ENCODE data around the gene ZNF785. TPM values are rescaled to one million over a fixed set of nuclear protein-coding genes. Genes with fewer than 3 reads are reported as not detected.

Gene ZNF785
- polyA plus RNA-seq, 1 experiment, result 6.6 TPM

GRCh38 chr16:30571445-30572322, 13.8 kb downstream of the ZNF785 start, which contains the start of gene ZNF688:
Gene ZNF688 (minus strand): TSS chr16:30571714. CDS start chr16:30571629, 85 bp downstream.
- ChIA-PET POLR2A (interaction anchor here (0.5 kb wide), 1 partner anchor 25 kb away, joined by 3 read pairs; no protein-coding TSS in a partner anchor), CTCF (interaction anchor here (0.7 to 1.5 kb wide), 9 partner anchors 10 to 142 kb away, joined by 3 to 7 read pairs (median 4); partner anchors contain the start of genes DCTPP1 and ZNF764)
- TF ChIP-seq, protein P1, sequence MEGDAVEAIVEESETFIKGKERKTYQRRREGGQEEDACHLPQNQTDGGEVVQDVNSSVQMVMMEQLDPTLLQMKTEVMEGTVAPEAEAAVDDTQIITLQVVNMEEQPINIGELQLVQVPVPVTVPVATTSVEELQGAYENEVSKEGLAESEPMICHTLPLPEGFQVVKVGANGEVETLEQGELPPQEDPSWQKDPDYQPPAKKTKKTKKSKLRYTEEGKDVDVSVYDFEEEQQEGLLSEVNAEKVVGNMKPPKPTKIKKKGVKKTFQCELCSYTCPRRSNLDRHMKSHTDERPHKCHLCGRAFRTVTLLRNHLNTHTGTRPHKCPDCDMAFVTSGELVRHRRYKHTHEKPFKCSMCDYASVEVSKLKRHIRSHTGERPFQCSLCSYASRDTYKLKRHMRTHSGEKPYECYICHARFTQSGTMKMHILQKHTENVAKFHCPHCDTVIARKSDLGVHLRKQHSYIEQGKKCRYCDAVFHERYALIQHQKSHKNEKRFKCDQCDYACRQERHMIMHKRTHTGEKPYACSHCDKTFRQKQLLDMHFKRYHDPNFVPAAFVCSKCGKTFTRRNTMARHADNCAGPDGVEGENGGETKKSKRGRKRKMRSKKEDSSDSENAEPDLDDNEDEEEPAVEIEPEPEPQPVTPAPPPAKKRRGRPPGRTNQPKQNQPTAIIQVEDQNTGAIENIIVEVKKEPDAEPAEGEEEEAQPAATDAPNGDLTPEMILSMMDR (IDR thresholded peaks at IDR 0.05; ENCODE audit: insufficient read depth, low read depth, low read length), result no peak

DNA sequence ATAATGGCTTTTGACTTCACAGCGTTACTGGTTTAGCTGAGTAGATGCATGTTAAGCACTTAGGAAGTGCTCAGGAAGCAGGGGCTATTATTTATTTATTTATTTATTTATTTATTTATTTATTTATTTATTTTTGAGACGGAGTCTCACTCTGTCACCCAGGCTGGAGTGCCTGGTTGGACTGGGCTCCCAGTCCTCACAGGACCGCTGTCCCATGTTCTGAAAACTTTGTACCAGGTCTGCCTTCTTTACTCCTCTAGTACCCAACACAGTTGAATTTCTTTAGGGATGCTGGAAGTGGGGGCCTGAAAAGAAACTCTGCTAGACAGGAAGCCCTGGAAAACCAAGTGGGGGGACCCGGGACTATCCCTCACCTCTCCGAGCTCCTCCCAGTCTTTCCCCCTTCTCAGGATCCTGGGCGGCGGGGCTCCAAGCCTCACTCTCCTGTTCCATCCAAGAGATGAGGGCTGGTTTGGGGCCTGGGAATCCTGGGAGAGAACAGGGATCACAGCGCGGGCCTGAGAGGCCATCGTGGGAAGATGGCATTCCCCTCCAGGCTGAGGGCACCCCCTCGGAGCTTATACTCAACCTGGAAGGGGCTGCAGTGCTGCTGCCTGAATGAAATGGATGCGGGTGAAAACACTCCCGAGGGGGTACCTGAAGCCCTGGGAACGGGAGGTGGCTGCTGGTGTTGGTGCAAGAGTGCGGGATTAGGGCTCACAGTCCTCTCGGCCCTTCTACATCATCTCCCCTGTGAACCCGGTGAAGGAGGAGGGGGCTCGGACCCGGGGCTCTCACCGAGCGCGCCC, 14.7 kb downstream of the ZNF785 start:
- Histone ChIP-seq H3K36me3 (ENCODE audit: control insufficient read depth, insufficient read depth, low read length) (no peaks in the 10 kb centered on the region; the same call in 1 of the 2 replicates), H3K27me3 (ENCODE audit: control insufficient read depth, insufficient read depth, low read length) (no peaks in the 10 kb centered on the region), H3K4me3 (ENCODE audit: low read depth, low read length) (peak overlapping the region; percentile 51)
- DNase-seq (ENCODE audit: low read depth), result no peak
- ChIA-PET POLR2A (interaction anchor here (0.5 kb wide), 1 partner anchor 24 kb away, joined by 3 read pairs; no protein-coding TSS in a partner anchor), CTCF (interaction anchor here (1.2 kb wide), 2 partner anchors 14 to 58 kb away, joined by 3 to 4 read pairs; no protein-coding TSS in a partner anchor)
- TF ChIP-seq, protein P1 (IDR thresholded peaks at IDR 0.05; ENCODE audit: insufficient read depth, low read depth, low read length), result no peak

More at GRCh38 chr16:30571445-30572322, 13.8 kb downstream of the ZNF785 start, which contains the start of gene ZNF688:
- H3K36me3 ChIP-seq (ENCODE audit: control insufficient read depth, insufficient read depth, low read length), result no peaks in the 10 kb centered on the region
- peak; percentile 96 for DNase-seq (ENCODE audit: low read depth)
- H3K27me3 ChIP-seq (ENCODE audit: control insufficient read depth, insufficient read depth, low read length), result no peaks in the 10 kb centered on the region
- H3K4me3 ChIP-seq (ENCODE audit: low read depth, low read length), result peak within 1 kb of the TSS; percentile 51

DNA sequence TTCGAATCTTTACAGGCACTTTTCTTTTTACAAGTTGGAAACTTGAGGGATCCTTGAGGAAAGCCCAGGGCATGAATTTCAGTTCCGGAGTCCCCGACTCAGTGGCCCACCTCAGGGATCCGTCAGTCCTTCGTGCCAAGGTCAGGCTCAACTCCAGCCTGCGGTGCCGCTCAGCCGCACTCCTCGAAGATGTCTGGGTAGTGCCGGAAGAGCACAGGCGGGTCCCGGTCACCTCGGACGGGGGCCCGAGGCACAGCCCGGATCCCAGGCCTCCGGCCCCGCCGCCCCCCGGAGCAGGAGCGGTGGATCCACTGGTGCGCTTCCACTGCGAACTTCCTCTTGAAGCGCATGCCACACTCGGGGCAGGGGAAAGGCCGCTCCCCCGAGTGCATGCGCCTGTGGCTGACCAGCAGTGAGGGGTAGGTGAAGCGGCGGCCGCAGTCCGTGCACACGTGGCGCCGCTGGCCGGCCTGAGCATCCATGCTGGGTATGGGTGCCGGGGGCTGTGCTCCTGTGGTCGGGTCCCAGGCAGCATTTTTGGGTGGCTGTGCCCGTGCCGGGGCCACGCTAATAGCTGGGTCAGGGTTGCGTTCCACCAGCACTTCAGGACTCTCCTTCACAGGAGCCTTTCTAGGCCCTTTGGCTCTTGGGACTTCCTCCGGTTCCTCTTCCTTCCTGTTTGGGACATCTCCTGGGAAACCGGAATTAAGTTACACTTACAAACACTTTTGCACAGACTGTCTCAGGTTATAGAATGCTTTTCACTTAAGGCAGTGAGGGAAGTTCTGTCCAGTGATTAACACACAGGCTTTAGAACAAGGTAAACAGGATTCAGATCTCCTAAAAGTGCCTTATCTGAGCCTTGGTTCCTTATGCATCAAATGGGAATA, 15.5 kb downstream of the ZNF785 start:
- POLR2A ChIA-PET, result no interaction called here
- TF ChIP-seq, protein P1 (IDR thresholded peaks at IDR 0.05; ENCODE audit: insufficient read depth, low read depth, low read length), result no peak
- CTCF ChIA-PET, result interaction anchor here (1.2 kb wide), 2 partner anchors 15 to 59 kb away, joined by 3 to 4 read pairs; no protein-coding TSS in a partner anchor
- no peak overlapping the region for H3K4me3 ChIP-seq (ENCODE audit: low read depth, low read length)
- H3K36me3 ChIP-seq (ENCODE audit: control insufficient read depth, insufficient read depth, low read length), result no peaks in the 10 kb centered on the region; the same call in 1 of the 2 replicates
- DNase-seq (ENCODE audit: low read depth), result no peak
- 0 out of 2 replicates have a peak, but pooled peaks cover 2% of the 10 kb centered on the region for H3K27me3 ChIP-seq (ENCODE audit: control insufficient read depth, insufficient read depth, low read length)

DNA sequence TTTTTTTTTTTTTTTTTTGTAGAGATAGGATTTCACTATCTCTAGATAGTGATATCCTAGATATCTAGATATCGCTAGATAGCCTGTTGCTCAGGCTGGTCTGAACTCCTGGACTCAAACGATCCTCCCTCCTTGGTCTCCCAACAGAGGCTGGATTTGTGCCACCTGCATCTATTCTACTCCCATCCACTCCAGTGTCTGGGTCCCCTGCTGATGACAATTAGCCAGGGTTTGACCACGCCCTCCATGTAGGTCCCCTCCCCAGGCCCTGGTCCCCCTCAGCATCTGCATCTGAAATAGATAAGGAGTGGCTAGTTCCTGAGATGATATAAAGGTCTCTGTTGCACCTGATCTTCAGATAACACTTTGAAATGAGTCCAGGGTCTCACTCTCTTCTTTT, 16.2 kb downstream of the ZNF785 start:
- TF ChIP-seq, protein P1 (IDR thresholded peaks at IDR 0.05; ENCODE audit: insufficient read depth, low read depth, low read length), result no peak
- ChIA-PET CTCF (interaction anchor here (1.3 kb wide), 1 partner anchor 120 kb away, joined by 5 read pairs; no protein-coding TSS in a partner anchor), POLR2A (no interaction called here)
- DNase-seq (ENCODE audit: low read depth), result no peak
- Histone ChIP-seq H3K4me3 (ENCODE audit: low read depth, low read length) (no peak overlapping the region), H3K36me3 (ENCODE audit: control insufficient read depth, insufficient read depth, low read length) (no peaks in the 10 kb centered on the region; the same call in 1 of the 2 replicates), H3K27me3 (ENCODE audit: control insufficient read depth, insufficient read depth, low read length) (0 out of 2 replicates have a peak, but pooled peaks cover 2% of the 10 kb centered on the region)

All from BJ (cell line).